GM18867 (cell line): ENCODE results near the gene PALLD.
"Not testable (repeated sequence)": the region's sequence is repeated elsewhere in the genome, so short reads cannot be mapped to it uniquely, and the experiment has no call there.

Experiments
- ATAC-seq: cut with Tn5 transposase; IDR thresholded peaks from one replicate; pipeline ENCODE4 v1.9.1; 2021; ENCODE audit warnings: mild to moderate bottlenecking, moderate library complexity; ENCODE audit not compliant: unreplicated experiment

The PALLD gene

GRCh38 chr4:168719725-168720124 lies 222.9 kb downstream of the PALLD start:
- ATAC-seq = no peak

- no peak for ATAC-seq
These were observed 223.6 kb downstream of the PALLD start for GRCh38 chr4:168720396-168720900.

- no peak for ATAC-seq
These were observed 225.5 kb downstream of the PALLD start for GRCh38 chr4:168722391-168722790.

GRCh38 chr4:168723020-168723419 lies 226.2 kb downstream of the PALLD start:
- ATAC-seq = no peak

GRCh38 chr4:168723569-168723968 lies 226.7 kb downstream of the PALLD start:
- ATAC-seq = no peak

- no peak for ATAC-seq
These were observed 227.4 kb downstream of the PALLD start for GRCh38 chr4:168724243-168724642.

GRCh38 chr4:168724686-168725411 lies 228.0 kb downstream of the PALLD start:
- no peak for ATAC-seq

- ATAC-seq = no peak
These were observed 229.1 kb downstream of the PALLD start for GRCh38 chr4:168725930-168726329.

GRCh38 chr4:168727181-168727580 lies 230.3 kb downstream of the PALLD start:
- ATAC-seq = not testable (repeated sequence)

- ATAC-seq = no peak
These were observed 234.3 kb downstream of the PALLD start for GRCh38 chr4:168731006-168731636.

GRCh38 chr4:168731706-168732414 lies 235.0 kb downstream of the PALLD start:
- no peak for ATAC-seq

GRCh38 chr4:168732714-168733113 lies 235.9 kb downstream of the PALLD start:
- no peak for ATAC-seq

- ATAC-seq = no peak
These were observed 238.1 kb downstream of the PALLD start for GRCh38 chr4:168734703-168735678.

- no peak for ATAC-seq
These were observed 238.9 kb downstream of the PALLD start for GRCh38 chr4:168735735-168736134.

GRCh38 chr4:168736860-168737805 lies 240.3 kb downstream of the PALLD start:
- no peak for ATAC-seq

GRCh38 chr4:168737806-168738172 lies 240.9 kb downstream of the PALLD start:
- ATAC-seq = no peak

GRCh38 chr4:168739886-168740285 lies 243.0 kb downstream of the PALLD start:
- ATAC-seq = no peak

GRCh38 chr4:168740691-168741090 lies 243.8 kb downstream of the PALLD start:
- no peak for ATAC-seq
